HG02884 (cell line): ENCODE measurements around the gene HRH3.

Source experiments
- ATAC-seq: cut with Tn5 transposase; IDR thresholded peaks from one replicate; pipeline ENCODE4 v1.9.1; 2021; ENCODE audit warnings: mild to moderate bottlenecking, moderate library complexity; ENCODE audit not compliant: unreplicated experiment

HRH3 gene

DNA sequence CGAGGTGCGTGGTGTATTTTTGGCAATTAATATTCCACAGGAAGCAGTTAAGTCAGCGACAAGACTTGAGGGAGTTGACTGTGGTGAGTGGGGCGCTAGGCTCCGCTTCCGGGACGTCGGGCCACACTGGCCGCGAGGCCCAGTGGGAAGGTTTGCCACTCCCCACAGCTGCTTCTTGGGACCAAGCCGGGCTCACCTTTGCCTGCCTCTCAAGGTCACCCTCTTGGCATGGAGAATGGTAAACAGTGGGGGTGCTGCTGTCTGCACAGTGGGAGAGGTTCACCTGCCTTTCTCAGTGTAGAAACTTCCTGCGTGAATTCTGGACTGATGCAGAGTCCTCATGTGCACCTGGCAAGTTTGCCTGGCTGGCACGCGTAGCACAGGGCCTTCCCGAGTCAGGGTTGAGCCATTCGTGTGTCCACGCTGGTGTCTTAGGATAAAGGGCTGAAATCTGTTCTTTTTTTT is 24.6 kb upstream of the HRH3 start:
- ATAC-seq: no peak

DNA sequence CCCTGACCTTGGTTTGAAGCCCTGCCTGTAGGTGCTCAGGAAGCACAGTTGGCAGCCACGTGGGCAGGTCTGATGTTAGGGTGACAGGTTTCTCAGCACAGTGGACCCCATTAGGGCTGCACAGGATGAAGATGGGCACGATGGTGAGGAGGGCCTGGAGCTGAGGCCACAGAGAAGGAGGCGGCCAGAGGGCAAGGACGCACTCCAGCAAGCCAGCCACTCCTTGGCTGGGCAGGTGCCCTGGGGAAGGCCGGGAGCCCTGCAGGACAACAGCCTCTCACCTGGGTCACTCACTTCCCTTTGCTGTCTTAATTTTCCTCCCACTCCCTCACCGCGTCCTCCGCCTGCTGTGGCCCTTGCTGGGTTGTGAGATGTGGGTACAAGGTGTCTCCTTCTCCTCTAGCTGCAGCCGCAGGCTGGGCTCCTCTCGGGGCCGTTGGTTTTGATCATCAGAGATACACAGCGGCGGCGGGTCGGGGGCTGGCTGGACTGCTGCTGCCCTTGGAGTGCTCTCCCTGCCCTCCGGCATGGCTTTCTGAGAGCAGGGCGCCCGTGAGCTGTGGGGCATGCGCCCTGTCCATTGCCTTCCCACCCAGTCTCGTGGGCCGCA is 23.9 kb upstream of the HRH3 start:
- no peak for ATAC-seq

DNA sequence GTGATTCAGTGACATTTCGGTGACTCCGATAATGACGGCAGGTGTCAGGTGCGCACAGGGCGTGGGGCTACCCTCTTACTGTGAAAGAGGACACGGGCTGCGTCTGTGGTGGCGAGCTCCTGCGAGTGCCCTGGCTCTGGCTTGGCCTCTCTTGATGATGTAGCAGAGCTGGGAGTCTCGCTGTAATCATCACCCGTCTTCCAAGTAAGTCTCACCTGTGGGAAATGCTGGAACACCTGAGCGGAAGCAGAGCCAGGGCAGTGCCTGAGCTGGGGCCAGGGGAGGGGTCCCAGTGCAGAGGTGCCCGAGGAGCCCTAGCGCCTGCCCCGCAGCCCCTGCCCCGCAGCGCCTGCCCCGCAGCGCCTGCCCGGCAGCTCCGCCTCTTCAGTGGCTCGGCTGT is 23.0 kb upstream of the HRH3 start:
- ATAC-seq: no peak

DNA sequence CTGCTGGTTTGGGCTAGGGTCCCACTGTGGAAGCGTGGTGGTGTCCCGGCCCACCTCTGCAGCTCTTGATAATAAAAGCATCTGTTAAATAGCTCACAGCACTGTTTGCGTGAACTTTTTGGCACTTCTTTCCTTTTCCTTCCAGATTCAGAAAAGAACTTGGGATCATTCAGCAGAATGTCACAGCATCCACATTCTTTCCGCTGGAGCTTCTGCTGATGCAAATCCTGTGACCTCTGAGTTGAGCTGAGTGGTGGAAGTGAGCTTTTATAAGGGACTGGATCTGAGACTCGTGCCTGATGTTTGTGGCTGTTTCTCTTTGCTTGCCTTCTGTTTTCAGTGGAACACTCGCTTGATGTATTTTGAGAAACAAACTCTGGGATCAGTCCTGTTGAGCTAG is 22.1 kb upstream of the HRH3 start:
- no peak for ATAC-seq

DNA sequence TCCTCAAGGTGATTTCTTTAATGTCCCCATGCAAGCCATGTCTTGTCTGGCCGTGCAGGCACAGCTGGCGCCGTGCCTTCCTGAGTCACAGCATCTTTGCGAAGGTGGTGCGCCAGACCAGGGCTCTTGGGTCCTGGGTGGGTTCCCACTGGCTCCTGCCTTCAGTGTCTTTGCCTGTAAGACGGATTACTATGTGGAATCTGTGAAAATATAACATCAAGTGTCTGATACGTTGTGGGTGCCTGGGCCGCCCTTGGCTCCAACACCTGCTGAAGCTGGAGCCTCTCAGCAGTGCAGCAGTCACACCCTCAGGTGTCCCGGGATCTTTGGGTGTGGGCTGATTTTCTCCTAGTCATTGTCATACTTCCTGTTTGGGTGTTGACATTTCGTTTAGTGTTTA is 21.4 kb upstream of the HRH3 start:
- no peak for ATAC-seq

DNA sequence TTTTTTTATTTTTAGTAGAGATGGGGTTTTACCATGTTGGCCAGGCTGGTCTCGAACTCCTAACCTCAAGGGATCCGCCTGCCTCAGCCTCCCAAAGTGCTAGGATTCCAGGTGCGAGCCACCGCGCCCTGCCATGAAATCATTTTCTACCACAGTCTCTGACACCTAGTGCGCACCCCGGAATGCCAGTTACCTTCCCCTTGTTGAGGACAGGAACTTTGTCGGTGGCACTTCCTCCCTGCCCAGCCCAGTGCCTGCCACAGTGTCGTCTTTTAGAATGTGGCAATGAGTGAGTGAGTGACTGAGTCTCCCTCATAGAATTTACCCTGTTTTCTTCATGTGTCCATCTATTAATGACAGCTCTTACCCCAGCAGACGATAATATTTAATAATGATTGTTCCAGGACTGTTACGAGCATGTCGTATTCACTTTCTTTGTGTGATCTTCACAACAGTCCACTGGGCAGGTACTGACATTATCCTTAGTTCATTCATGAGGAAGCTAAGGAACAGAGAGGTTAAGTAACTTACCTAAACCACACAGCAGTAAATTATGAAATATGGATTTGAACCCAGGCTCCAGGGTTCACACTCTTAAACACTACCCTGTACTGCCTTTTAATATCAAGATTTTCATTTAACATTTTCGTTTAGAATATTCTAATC is 20.1 kb upstream of the HRH3 start:
- ATAC-seq: no peak

DNA sequence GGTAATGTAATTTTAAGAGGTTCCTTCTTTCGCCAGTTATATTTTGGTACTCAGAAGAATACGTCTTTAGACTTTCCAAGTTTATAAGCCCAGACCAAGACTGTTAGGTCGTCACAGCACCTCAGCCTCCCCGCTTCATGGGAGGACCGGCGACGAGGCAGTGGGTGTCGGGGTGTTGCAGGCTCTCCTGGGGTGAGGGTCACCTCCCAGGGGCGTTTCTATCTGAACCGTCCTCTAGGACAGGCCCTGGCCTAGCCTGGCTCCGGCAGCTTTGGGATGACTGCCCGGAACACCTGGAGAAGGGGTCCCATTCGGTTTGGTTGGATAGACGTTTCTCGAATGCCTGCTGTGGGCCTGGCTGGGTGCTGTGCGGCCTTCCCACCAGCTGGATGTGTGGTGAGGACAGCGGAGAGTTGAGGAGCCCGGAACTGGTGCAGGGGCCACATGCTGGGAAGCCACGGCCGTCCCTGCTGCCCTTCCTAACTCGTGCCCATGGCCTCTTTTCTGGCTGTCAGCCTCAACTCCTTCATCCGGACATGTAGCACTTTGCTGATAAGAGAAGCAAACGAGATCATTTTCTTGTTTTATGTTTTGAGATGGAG is 19.3 kb upstream of the HRH3 start:
- no peak for ATAC-seq

DNA sequence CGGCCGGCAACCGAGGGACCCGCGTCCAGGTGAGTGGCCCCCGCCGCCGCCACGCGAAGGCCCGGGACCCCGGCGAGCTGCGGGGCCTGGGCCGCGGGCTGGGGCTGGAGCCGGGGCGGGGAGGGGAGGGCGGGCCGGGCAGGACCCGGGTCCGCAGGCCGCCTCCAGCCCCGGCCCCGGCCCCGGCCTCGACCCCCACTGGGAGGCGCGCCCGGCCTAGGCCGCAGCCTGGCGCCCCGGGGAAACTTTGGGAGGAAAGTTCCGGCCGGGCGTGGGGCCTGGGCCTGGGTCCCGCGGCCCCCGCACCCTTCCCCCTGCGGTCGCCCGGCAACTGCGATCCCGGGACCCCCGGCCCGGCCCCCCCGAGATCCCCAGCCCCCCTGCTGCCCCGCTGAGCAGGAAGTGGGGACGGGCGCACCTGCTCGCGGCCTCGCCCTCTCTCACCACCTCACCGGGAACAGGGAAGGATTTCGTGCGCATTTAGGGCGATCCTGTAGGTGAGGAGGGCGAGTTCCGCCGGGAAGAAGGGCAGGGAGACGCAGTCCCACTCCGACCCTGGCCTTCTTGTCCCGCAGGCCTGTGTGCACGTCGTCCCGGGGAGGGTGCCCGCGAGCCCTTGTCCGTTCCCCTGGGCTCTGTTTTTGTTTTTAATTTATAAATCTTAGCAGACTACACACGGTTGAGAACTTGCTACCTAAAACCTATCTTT is 18.6 kb upstream of the HRH3 start:
- ATAC-seq: no peak

DNA sequence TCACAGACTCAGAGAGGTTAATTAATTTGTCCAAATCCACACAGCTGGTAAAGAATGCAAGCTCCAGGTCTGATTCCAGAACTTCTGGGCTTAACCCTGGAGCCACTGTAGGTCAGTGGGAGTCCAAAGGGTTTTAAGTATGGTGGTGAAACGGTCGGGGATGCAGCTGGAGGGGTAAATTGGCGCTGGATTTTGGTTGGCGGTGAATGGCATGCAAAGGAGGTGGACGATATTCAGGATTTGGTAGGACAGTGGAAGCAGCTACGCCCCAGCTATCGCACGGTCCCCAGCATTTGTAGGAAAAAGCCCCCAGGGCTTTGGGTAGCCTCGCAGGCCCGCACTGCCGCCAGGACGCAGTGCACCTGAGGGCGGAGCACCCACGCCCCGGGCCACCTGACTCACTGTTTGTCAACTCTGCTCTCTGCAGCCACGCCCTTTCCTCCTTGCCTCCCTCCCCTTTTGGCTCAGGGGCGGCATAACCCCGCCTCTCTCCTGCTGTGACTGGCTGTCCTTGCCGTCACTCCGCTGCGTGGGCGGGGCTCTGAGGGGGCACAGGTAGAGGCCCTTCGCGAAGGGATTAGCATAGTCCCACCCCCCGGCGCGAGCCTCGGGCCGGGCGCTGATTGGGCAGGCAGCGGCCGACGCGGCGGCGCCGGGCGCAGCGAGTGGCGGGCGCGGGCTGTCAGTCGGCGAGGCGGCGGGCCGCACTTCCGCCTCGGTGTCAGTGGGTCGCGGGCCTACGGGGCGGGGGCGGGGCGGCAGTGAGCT is 17.9 kb upstream of the HRH3 start, which contains the start of gene OSBPL2:
Gene OSBPL2 (plus strand): TSS at position 721 of the 768 bp plus-strand sequence. CDS start 17,664 bp downstream, outside the sequence.
- ATAC-seq: peak; percentile 98

DNA sequence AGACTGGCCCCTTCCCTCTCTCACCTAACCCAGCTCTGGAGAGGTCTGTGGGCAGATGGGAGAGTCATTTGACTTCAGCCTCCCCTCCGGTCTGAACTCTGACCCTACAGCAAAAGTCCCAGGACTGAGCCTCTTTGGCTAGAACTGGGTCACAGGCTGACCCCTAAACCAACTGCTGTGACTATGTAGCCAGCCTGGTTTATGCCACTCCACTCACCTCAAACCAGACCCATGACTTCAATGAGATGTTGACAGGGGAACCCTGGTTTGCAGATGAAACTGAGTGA is 17.4 kb upstream of the HRH3 start:
- ATAC-seq: no peak

DNA sequence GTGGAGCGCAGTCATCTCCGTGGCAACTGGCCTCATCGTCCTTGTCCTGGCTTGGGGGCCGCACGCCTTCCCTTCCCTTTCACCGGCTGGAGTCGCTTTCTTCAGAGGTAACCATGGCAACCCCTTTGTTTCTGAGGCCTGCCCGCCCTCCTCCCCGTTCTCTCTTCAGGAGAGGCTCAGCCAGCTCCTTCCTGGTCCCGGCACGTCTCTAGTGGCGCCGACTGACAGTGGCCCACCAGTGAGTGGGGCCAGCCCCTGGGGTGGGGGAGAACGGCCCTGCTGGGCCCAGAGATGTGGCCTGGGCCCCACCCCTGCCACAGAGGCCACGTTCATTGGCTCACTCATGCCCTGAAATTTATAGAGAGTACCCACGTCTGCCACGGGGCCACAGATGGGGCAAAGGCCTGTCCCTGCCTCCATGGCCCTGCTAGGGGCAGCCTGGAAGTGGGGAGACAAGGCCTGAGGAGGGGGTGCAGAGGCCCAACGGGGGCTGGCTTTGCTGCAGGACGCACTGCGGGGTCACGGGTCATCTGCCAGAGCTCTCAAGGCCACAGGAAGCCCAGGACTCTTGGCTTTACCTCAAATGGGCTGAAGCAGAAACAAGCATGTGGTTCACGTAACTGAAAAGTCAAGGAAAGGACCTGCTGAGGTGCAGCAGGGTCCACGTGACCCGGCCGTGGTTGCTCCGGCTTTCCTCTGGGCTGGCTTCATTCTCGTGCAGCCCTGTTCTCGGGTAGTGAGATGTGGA is 16.9 kb upstream of the HRH3 start:
- no peak for ATAC-seq

DNA sequence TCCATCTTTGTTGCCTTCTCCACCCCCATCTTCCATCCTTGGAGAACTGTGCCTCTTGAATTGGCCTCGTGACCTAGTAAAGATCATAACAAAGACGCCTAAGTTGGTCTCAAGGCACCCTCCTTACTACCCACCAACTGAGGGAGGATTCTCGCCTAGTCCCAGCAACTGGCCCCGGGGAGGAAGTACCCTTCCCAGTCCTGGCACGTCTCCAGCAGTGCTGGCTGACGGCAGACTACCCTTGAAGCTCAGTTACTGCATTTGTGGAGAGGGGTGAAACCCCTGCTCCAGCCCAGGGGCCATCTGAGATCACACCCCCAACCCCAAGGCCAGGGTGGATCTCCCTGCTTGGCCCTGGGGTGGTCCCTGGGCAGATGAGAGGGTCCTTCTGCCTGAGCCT is 16.1 kb upstream of the HRH3 start:
- ATAC-seq: no peak

DNA sequence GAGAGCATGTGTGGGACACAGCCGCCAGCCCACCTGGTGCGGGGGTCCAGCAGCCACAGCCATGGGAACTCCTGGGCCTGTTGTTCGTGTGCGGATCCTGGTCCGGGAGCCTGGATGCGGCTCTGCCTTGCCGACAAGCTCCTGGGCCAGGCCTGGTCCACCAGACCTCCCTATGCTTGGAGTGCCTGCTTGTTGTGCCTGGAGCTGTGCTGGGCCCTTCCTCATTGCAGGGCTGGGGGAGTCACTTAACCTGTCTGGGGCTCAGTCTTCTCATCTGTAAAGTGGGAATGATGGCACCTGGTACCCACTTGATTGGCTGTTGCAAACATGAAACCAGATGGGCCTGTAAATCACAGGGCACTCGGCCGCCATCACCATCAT is 15.7 kb upstream of the HRH3 start:
- ATAC-seq: no peak

DNA sequence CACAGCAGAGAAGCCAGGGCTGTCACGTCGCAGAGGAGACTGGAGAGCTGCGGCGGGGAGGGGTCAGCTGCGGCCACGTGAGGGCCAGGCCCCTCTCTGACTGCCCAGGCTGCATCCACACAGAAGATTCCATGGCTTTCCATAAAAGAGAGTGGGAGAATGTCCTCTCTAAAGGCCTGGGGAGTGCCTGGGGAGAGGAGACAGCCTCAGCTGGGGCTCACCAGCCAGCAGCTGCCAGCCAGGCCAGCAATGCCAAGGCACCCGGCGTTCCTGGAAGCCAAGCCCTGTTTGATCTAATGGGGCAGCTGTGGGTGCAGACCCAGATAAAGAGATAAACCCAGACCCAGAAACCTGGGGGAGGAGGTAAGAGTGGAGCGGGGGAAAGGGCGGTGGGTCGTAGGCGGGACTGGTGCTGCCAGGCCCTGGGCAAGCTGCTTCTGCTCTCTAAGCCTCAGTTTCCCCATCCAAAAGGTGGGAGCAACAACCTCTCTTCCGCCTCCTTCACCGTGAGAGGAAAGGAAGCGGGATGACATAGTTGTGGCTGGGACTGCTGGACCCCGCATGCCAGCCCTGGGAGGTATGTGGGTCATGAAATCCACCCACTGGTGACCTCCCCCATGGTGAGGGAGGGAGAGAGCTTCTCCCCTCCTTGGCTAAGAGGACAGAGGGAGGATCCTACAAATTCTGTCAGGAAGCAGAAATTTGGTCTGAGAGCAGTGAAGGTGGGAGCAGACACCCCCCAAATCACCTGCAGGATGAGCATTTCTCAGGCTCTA is 15.1 kb upstream of the HRH3 start:
- no peak for ATAC-seq

DNA sequence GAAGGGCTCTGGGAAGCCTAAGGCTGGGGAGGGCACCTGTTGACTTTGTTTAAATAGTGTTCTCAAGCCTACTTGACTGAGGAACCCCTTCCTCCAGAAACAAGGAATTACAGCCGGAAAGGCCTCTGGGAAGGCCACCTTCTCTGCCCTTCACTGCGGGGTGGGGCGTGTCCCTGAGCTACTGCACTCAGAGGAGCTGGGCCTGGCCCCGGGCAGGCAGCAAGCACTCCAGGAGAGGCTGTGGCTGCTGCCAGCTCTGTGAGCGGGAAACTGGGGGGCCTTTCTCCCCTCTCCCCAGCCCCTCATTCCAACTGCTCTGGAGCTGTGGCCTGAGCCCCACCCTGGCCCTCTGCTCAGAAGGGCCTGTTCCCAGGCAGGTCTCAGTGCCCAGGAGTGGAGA is 14.3 kb upstream of the HRH3 start:
- ATAC-seq: no peak

DNA sequence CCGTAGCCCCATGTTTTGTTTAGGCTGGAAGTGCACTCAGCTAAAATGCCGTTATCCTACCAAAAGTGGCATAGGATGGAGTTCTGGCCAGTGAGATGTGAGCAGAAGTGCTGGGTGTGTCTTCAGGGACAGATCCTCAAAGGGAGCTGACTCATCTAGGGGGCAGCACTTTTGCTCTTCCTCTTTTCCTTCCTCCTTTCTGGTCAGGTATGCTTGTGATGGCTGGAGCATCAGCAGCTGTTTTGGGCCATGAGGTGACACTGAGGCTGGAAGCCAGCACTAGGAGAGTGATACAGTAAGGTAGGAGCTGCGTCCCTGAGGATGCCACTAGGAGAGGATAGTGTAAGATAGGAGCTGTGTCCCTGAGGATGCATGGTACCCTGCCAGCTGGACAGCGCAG is 13.6 kb upstream of the HRH3 start:
- no peak for ATAC-seq

DNA sequence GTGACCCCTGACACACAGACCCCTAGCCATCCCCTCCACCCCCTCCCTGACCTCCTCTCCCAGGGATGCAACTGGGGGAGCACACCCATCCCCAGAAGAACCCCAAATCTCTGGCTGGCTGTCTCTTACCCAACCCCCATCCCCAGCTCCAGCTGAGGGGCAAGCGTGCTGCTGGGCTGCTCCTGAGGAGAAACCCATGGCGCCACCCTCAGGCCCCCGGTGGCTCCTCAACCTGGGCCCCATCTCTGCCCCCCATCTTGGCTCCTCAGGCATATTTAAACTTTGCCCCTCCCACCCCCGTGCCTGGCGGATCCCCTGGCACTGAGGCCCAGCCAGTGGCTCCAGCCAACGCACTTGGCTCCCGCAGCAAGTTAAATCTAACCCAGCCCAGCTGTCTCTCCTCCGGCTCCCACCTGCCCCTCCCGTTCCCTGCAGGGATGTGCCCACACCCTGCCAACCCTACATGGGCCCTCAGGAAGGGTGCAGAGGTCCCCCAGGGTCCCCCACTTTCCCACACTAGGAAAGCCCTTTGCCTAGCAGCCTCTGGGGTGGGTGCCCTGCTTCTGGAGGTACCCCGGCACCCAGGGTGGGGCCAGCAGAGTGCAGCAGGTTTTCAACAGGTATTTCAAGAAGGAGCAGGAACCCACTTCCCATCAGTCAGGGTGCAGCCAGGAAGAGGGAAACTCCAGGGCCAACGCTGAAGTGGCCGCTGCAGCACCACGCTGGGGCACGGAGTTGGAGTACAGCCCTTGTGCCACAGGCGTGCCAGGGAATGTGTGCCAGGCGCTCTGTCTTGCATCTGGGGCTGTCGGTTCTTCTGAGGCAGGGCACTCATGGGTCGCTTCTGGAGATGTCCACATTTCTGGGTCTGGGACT is 12.9 kb upstream of the HRH3 start:
- no peak for ATAC-seq

DNA sequence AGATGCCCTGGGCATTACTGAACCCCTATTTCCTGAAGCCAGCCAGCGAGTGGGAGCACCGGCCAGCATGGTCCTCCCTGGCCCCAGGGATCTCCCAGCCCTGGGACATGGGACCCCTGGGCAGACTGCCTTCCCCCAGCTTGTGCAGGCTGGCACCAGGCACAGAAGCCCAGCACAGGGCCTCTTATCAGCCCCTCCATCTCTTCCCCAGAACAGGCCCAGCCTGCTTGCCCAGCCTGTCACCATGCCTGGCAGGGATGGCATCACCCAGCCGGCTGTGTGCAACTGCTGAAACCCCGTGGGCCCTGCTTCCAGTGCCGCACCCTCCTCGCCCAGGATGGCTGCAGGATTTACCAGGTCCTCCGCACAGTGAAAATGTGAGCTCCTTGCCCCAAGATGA is 12.1 kb upstream of the HRH3 start:
- no peak for ATAC-seq

DNA sequence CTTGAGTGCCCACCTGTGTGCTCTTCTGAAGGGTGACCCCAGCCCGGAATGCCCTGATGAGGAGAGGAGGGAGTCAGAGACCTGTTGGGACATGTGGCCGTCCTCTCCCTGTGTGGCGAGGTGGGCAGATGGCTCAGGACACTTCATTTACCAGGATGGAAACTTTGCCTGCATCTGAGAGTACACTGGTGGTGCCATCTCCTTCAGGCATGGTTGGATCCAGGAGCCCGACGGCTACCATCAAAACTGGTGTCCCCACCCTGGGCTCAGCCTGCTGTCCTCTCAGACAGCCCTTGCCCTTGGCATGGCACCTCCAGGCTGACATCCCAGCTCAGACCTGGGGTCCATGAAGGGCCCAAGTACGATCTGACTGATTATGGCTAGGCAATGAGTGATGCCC is 11.2 kb upstream of the HRH3 start:
- no peak for ATAC-seq
